NK-92 (cell line): Measurements from ENCODE around the gene KCNMA1.
"Not testable (repeated sequence)": the region's sequence is repeated elsewhere in the genome, so short reads cannot be mapped to it uniquely, and the experiment has no call there.

ENCODE experiments used
- DNase-seq: peaks from one replicate; lab custom pipeline; 2025; ENCODE audit not compliant: unreplicated experiment; lab: John Stamatoyannopoulos, UW

KCNMA1 gene

GRCh38 chr10:77401683-77402082 is 235.9 kb downstream of the KCNMA1 start:
- DNase-seq: no peak

GRCh38 chr10:77400033-77400432 is 237.6 kb downstream of the KCNMA1 start:
- no peak for DNase-seq

- DNase-seq: no peak
Measured at GRCh38 chr10:77398986-77399755, 238.4 kb downstream of the KCNMA1 start.

GRCh38 chr10:77398558-77398957 is 239.1 kb downstream of the KCNMA1 start:
- no peak for DNase-seq

GRCh38 chr10:77397103-77397502 is 240.5 kb downstream of the KCNMA1 start:
- no peak for DNase-seq

- no peak for DNase-seq
Measured at GRCh38 chr10:77396290-77396689, 241.3 kb downstream of the KCNMA1 start.

GRCh38 chr10:77393821-77394501 is 243.6 kb downstream of the KCNMA1 start:
- DNase-seq: no peak

- no peak for DNase-seq
Measured at GRCh38 chr10:77393411-77393810, 244.2 kb downstream of the KCNMA1 start.

GRCh38 chr10:77392851-77393250 is 244.8 kb downstream of the KCNMA1 start:
- DNase-seq: no peak

- DNase-seq: no peak
Measured at GRCh38 chr10:77392236-77392721, 245.3 kb downstream of the KCNMA1 start.

- no peak for DNase-seq
Measured at GRCh38 chr10:77391605-77392235, 245.9 kb downstream of the KCNMA1 start.

- no peak for DNase-seq
Measured at GRCh38 chr10:77390481-77390891, 247.1 kb downstream of the KCNMA1 start.

- no peak for DNase-seq
Measured at GRCh38 chr10:77388571-77389100, 249.0 kb downstream of the KCNMA1 start.

GRCh38 chr10:77387701-77388100 is 249.9 kb downstream of the KCNMA1 start:
- not testable (repeated sequence) for DNase-seq

- DNase-seq: no peak
Measured at GRCh38 chr10:77387247-77387646, 250.4 kb downstream of the KCNMA1 start.

GRCh38 chr10:77386838-77387237 is 250.8 kb downstream of the KCNMA1 start:
- no peak for DNase-seq

GRCh38 chr10:77386365-77386764 is 251.2 kb downstream of the KCNMA1 start:
- DNase-seq: no peak

GRCh38 chr10:77385315-77385714 is 252.3 kb downstream of the KCNMA1 start:
- DNase-seq: no peak

GRCh38 chr10:77383861-77384553 is 253.6 kb downstream of the KCNMA1 start:
- DNase-seq: no peak

GRCh38 chr10:77381750-77382149 is 255.9 kb downstream of the KCNMA1 start:
- DNase-seq: no peak

GRCh38 chr10:77380723-77381122 is 256.9 kb downstream of the KCNMA1 start:
- no peak for DNase-seq
